ENCODE data around the gene AXL. TPM values are rescaled to one million over a fixed set of nuclear protein-coding genes. Genes with fewer than 3 reads are reported as not detected.

AXL gene
- total RNA-seq, 1 experiment from 2014 or later = 236 TPM

DNA sequence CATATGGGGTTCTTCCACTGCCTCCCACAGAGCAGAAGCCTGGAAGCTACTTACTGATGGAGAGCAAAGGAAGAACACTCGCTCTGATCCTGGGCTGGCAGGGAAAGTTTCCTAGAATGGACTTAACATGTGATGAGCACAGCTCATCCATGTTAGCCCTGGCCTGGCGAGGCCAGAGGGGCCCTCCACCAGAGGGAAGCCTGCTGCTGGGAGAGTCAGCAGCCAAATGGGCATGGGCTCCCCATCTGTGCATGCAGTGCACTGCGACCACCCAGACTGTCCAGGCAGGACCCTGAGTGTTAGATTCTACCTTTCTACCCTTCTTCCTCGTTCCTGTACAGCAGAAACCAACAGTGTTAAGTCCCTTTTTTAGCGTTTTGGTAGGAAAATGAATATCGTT is 54.1 kb downstream of the AXL start:
- Histone ChIP-seq H4K20me1 (ENCODE audit: insufficient read depth) (peaks cover 7% of the 10 kb centered on the region; the same call in 1 of the 2 replicates), H2AFZ (no peak overlapping the region), H3K36me3 (ENCODE audit: low read depth) (peaks cover 73% of the 10 kb centered on the region), H3K4me2 (no peak overlapping the region), H3K9me2 (ENCODE audit: insufficient read depth) (no peaks in the 10 kb centered on the region), H3K27ac (no peak overlapping the region), H3K4me1 (replicated peaks; ENCODE audit: insufficient read depth) (no peaks in the 10 kb centered on the region), H3K9me3 (ENCODE audit: insufficient read depth, low read depth) (no peaks in the 10 kb centered on the region), H3K27me3 (ENCODE audit: insufficient read depth, low read depth) (no peaks in the 10 kb centered on the region), H3F3A (ENCODE audit: insufficient read depth, low read depth) (peaks cover 11% of the 10 kb centered on the region), H3K4me3 (no peak overlapping the region), H3K79me2 (ENCODE audit: low read depth) (peaks cover 16% of the 10 kb centered on the region)
- DNase-seq = no peak
- no peak for TF ChIP-seq EZH2 (IDR thresholded peaks at IDR 0.05; ENCODE audit: low read depth)
- TF ChIP-seq, protein P1, sequence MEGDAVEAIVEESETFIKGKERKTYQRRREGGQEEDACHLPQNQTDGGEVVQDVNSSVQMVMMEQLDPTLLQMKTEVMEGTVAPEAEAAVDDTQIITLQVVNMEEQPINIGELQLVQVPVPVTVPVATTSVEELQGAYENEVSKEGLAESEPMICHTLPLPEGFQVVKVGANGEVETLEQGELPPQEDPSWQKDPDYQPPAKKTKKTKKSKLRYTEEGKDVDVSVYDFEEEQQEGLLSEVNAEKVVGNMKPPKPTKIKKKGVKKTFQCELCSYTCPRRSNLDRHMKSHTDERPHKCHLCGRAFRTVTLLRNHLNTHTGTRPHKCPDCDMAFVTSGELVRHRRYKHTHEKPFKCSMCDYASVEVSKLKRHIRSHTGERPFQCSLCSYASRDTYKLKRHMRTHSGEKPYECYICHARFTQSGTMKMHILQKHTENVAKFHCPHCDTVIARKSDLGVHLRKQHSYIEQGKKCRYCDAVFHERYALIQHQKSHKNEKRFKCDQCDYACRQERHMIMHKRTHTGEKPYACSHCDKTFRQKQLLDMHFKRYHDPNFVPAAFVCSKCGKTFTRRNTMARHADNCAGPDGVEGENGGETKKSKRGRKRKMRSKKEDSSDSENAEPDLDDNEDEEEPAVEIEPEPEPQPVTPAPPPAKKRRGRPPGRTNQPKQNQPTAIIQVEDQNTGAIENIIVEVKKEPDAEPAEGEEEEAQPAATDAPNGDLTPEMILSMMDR (conservative IDR thresholded peaks at IDR 0.05) = no peak
- BruUV-seq (replicated peaks) = no TSS peak
- ChIA-PET CTCF (no interaction called here), POLR2A (ENCODE audit: unreplicated experiment) (no interaction called here)
- intact Hi-C loops (cut with micrococcal nuclease; ENCODE audit: unreplicated experiment) = no loop called here

DNA sequence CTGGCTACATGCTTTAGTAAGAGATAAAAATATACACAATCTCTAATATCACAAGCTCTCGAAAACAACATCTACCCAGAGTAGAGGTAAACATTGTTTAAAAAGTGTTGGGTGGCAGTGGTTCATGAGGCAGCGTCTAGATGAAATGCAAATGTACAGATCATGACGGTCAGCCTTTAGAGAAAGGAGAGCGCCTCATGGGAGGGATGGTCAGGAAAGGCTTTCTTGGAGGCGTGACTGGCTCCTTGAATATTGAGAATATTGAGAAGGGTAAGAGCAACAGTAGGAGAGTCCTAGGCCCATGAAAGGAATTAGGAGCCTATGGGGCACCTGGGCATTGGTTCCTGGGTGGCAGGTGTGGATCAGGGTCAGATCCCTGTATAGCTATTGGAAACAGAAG is 55.8 kb downstream of the AXL start:
- H3K79me2 ChIP-seq (ENCODE audit: low read depth) = no peaks in the 10 kb centered on the region; the same call in 1 of the 2 replicates
- H3K36me3 ChIP-seq (ENCODE audit: low read depth) = peaks cover 70% of the 10 kb centered on the region

DNA sequence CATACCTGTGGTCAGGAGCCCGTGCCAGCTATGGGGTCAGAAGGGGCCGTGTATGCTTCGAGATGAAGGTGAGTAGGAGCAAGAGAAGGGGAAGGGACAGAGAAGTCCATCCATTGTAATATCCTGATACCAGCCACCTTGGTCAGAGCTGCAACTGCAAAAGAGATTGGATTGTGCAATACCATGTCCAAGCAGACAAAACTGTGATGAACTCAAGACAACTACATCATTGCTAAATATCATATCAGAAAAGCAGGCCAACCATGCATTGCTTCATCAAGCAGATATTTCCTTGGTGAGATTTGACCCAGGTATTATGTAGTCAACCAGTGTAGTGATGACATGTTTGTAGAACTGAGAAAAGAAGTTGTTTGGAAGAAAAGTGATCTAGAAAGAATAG is 57.2 kb downstream of the AXL start:
- H3K79me2 ChIP-seq (ENCODE audit: low read depth) = no peaks in the 10 kb centered on the region
- TF ChIP-seq, protein P1 (conservative IDR thresholded peaks at IDR 0.05) = no peak
- TF ChIP-seq EZH2 (IDR thresholded peaks at IDR 0.05; ENCODE audit: low read depth) = no peak
- intact Hi-C loops (cut with micrococcal nuclease; ENCODE audit: unreplicated experiment) = no loop called here
- H3K4me2 ChIP-seq = no peak overlapping the region
- H3K4me3 ChIP-seq = no peak overlapping the region
- no peaks in the 10 kb centered on the region for H3K9me2 ChIP-seq (ENCODE audit: insufficient read depth)
- H3K36me3 ChIP-seq (ENCODE audit: low read depth) = peaks cover 78% of the 10 kb centered on the region
- H3K27ac ChIP-seq = no peak overlapping the region
- ChIA-PET CTCF (no interaction called here), POLR2A (ENCODE audit: unreplicated experiment) (interaction anchor here (0.6 kb wide), 1 partner anchor 12 kb away, joined by 4 read pairs; no protein-coding TSS in a partner anchor)
- no peaks in the 10 kb centered on the region for H3K4me1 ChIP-seq (replicated peaks; ENCODE audit: insufficient read depth)
- no peak for DNase-seq
- BruUV-seq (replicated peaks) = no TSS peak
- H3K9me3 ChIP-seq (ENCODE audit: insufficient read depth, low read depth) = no peaks in the 10 kb centered on the region
- no peak overlapping the region for H2AFZ ChIP-seq
- H4K20me1 ChIP-seq (ENCODE audit: insufficient read depth) = peaks cover 14% of the 10 kb centered on the region; the same call in 1 of the 2 replicates
- peaks cover 21% of the 10 kb centered on the region for H3F3A ChIP-seq (ENCODE audit: insufficient read depth, low read depth)
- no peaks in the 10 kb centered on the region for H3K27me3 ChIP-seq (ENCODE audit: insufficient read depth, low read depth)

More for the DNA sequence above, 55.8 kb downstream of the AXL start:
- H3K4me1 ChIP-seq (replicated peaks; ENCODE audit: insufficient read depth) = no peaks in the 10 kb centered on the region
- no TSS peak for BruUV-seq (replicated peaks)
- H3K9me3 ChIP-seq (ENCODE audit: insufficient read depth, low read depth) = no peaks in the 10 kb centered on the region
- no peaks in the 10 kb centered on the region for H3K27me3 ChIP-seq (ENCODE audit: insufficient read depth, low read depth)
- H3F3A ChIP-seq (ENCODE audit: insufficient read depth, low read depth) = peaks cover 11% of the 10 kb centered on the region
- no peak overlapping the region for H3K4me2 ChIP-seq
- ChIA-PET CTCF (no interaction called here), POLR2A (ENCODE audit: unreplicated experiment) (no interaction called here)
- no peaks in the 10 kb centered on the region for H3K9me2 ChIP-seq (ENCODE audit: insufficient read depth)
- no peak for DNase-seq
- intact Hi-C loops (cut with micrococcal nuclease; ENCODE audit: unreplicated experiment) = no loop called here
- TF ChIP-seq, protein P1 (conservative IDR thresholded peaks at IDR 0.05) = no peak
- no peak for TF ChIP-seq EZH2 (IDR thresholded peaks at IDR 0.05; ENCODE audit: low read depth)
- no peak overlapping the region for H3K4me3 ChIP-seq
- H4K20me1 ChIP-seq (ENCODE audit: insufficient read depth) = peaks cover 11% of the 10 kb centered on the region; the same call in 1 of the 2 replicates
- no peak overlapping the region for H3K27ac ChIP-seq
- no peak overlapping the region for H2AFZ ChIP-seq
